GM19438 (cell line): ENCODE results near the gene LCE1D.

ENCODE experiments used
- ATAC-seq: cut with Tn5 transposase; IDR thresholded peaks from one replicate; pipeline ENCODE4 v1.9.1; 2021; ENCODE audit warnings: low read depth; ENCODE audit not compliant: unreplicated experiment

The LCE1D gene

DNA sequence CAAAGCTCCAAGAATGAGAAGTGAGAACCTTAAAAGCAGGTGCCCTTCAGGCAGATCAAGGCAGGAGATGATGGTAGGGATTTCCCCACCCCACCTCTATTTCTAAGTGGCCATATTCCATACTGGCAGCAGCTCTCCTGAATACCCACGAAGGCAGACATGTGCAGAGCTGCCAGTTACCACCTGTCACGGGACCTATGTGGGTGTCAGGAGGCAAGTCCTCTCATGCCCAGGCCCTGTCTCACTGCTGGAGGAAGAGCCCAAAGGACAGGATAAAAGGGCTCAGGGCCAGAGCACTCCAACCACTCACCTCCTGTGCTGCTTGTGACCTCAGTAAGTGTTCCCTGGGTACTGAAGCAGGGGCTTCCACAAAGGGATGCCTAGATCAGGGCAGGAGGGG, 14.5 kb downstream of the LCE1D start:
- ATAC-seq, result no peak

DNA sequence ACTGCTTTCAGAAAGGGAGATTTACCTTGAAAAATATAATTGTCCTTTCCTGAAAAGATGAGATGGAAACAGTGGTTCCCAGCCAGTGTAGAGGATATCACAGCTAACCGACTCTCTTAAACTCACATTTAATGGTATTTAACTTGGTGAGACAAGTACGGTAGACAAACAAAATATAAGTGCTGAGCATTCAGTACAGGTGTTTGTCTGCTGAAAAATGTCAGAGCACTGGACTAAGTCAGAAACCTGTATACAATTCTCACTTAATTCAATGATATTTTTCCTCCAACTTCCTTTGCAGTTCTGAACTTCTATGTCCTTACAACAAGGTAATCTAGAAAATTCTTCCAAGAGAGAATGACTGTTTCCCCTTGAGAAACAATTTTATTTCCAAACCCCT, 15.2 kb downstream of the LCE1D start, which contains the start of gene LCE1B:
LCE1B (plus strand) TSS at position 301 of the 400 bp plus-strand sequence. CDS start 476 bp downstream, outside the sequence.
- ATAC-seq, result no peak

DNA sequence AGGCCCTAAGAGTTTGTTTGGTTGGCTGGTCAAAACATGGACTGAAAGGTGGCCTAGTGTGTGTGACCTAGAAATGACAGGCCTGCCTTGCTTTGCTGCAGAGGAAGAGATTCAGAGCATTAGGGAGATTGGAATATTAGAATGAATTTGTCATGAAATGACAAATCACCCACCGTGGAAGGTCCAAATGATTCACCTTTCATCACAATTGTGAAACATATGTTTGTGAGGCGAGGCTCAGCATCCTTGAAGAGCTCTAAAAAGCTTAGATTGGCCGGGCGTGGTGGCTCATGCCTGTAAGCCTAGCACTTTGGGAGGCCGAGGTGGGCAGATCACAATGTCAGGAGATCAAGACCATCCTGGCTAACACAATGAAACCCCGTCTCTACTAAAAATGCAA, 20.8 kb downstream of the LCE1D start:
- ATAC-seq, result no peak

DNA sequence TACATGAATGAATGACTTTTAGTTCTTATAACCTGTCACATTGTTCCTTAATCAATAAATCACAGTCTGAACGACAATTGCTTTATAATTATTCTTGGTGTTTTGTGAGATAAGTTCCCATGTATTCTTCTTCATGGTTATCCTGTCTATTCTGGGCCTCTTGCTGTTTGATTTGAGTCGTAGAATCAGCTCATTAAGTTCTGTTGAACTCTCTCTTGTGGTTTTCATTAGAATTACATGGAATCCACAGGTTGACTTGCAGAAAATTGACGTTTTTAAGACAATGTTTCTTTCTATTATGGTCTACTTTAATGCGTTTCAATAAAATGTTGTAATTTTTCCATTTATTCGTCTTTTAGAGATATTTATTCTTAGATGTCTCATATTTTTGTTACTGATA, 26.8 kb downstream of the LCE1D start:
- no peak for ATAC-seq

DNA sequence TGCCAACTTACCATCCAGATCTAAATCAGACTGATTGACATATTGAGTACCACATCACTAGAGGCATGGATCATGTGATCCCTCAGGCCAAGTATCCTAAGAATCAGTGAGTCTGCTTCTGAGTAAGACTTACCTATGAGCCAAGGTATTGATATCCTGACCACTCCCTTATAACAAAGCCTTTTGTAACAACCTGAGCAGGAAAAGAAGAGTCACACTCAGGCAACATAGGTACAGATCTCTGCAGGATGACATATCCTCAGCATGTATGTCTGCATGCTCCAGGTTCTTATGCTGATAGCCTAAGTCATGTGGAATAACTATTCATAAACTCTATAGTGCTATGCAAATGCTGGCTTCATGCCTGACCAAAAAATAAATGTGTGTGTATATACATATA, 28.4 kb downstream of the LCE1D start:
- ATAC-seq, result no peak

DNA sequence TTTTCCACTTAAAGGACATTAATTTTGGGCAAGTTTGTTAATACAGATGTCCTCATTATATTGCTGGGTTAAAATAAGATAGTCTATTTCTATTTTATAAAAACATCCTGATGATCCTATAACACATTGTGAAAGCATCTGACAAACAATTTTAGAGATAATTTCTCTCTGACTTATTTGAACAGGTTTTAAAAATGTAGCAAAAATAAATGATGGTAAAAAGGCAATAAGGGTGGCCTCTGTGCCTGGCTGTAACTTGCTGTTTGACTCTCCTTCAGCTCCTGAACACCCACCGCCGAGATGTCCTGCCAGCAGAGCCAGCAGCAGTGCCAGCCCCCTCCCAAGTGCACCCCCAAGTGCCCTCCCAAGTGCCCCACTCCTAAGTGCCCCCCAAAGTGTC, 30.7 kb downstream of the LCE1D start, which contains the start of gene LCE1A:
LCE1A (plus strand) TSS at position 301 of the 400 bp plus-strand sequence; CDS start at position 301, 0 bp downstream.
- ATAC-seq, result no peak

DNA sequence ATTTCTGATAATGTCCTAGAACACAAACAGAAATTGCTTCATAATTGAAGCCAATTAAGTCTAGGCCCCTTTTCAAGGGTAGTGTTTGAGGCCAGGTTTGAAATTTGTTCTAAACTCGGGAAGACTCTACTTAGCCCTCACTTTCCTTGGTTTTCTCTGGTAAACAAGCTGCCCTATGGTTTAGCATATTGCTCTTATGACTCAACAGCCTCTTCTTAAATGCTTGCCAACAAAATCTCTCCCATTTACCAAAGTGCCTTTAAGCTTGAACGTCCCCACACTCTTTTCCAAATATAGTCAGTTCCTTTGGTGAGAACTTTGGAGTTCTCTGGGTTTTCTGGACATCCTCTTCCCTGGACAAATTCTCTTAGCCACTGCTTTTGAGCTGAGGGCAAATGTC, 40.3 kb downstream of the LCE1D start:
- ATAC-seq, result no peak

DNA sequence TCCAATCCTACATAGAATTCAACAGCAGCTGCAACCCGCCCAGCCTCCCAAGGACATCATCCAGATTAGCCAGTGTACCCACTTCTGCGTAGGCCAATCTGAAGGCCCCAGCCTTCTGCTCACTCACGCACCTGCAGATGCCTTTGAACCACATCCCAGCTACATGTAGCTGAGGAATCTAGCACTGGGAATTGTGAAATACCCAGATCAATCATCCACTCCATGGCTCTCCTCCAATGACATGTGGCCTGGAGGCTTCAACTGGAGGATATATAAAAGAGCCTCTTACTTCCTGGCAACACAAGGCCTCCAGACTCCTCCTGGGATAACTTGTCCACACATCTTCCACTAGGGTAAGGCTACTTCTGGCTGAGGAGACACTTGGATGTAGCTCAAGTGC, 46.0 kb downstream of the LCE1D start, which contains the start of gene LCE6A:
LCE6A (plus strand) TSS at position 301 of the 400 bp plus-strand sequence. CDS start 665 bp downstream, outside the sequence.
- no peak for ATAC-seq
